ENCODE results near the gene NFATC3. TPM values are rescaled to one million over a fixed set of nuclear protein-coding genes. Genes with fewer than 3 reads are reported as not detected.

The NFATC3 gene
- total RNA-seq, 1 donor from 2014 or later: 15.2 TPM

- H3K36me3 ChIP-seq (ENCODE audit: control insufficient read depth, insufficient read depth, low read length): peaks cover 4% of the 10 kb centered on the region
- H3K27me3 ChIP-seq (ENCODE audit: control insufficient read depth, insufficient read depth, low read length): no peaks in the 10 kb centered on the region
- no peak for DNase-seq (ENCODE audit: low read depth)
- H3K4me3 ChIP-seq (ENCODE audit: low read depth, low read length): no peak overlapping the region
- no peak for TF ChIP-seq CTCF (IDR thresholded peaks at IDR 0.05; ENCODE audit: insufficient read depth, low read length, poor library complexity, severe bottlenecking)
Observed at GRCh38 chr16:68231384-68232136, 146.4 kb downstream of the NFATC3 start.

GRCh38 chr16:68232335-68232734, 147.2 kb downstream of the NFATC3 start:
- DNase-seq (ENCODE audit: low read depth): no peak
- Histone ChIP-seq H3K4me3 (ENCODE audit: low read depth, low read length) (no peak overlapping the region), H3K36me3 (ENCODE audit: control insufficient read depth, insufficient read depth, low read length) (peaks cover 4% of the 10 kb centered on the region), H3K27me3 (ENCODE audit: control insufficient read depth, insufficient read depth, low read length) (no peaks in the 10 kb centered on the region)
- no peak for TF ChIP-seq CTCF (IDR thresholded peaks at IDR 0.05; ENCODE audit: insufficient read depth, low read length, poor library complexity, severe bottlenecking)

- no peak for DNase-seq (ENCODE audit: low read depth)
- peaks cover 4% of the 10 kb centered on the region for H3K36me3 ChIP-seq (ENCODE audit: control insufficient read depth, insufficient read depth, low read length)
- TF ChIP-seq CTCF (IDR thresholded peaks at IDR 0.05; ENCODE audit: insufficient read depth, low read length, poor library complexity, severe bottlenecking): no peak
- no peak overlapping the region for H3K4me3 ChIP-seq (ENCODE audit: low read depth, low read length)
- no peaks in the 10 kb centered on the region for H3K27me3 ChIP-seq (ENCODE audit: control insufficient read depth, insufficient read depth, low read length)
Observed at GRCh38 chr16:68233085-68233834, 148.1 kb downstream of the NFATC3 start.

- TF ChIP-seq CTCF (IDR thresholded peaks at IDR 0.05; ENCODE audit: insufficient read depth, low read length, poor library complexity, severe bottlenecking): no peak
- no peak for DNase-seq (ENCODE audit: low read depth)
- peaks cover 4% of the 10 kb centered on the region for H3K36me3 ChIP-seq (ENCODE audit: control insufficient read depth, insufficient read depth, low read length)
- H3K27me3 ChIP-seq (ENCODE audit: control insufficient read depth, insufficient read depth, low read length): no peaks in the 10 kb centered on the region
- no peak overlapping the region for H3K4me3 ChIP-seq (ENCODE audit: low read depth, low read length)
Observed at GRCh38 chr16:68233835-68234187, 148.6 kb downstream of the NFATC3 start.

- Histone ChIP-seq H3K4me3 (ENCODE audit: low read depth, low read length) (peak overlapping the region; percentile 53), H3K36me3 (ENCODE audit: control insufficient read depth, insufficient read depth, low read length) (peaks cover 4% of the 10 kb centered on the region), H3K27me3 (ENCODE audit: control insufficient read depth, insufficient read depth, low read length) (no peaks in the 10 kb centered on the region)
- no peak for TF ChIP-seq CTCF (IDR thresholded peaks at IDR 0.05; ENCODE audit: insufficient read depth, low read length, poor library complexity, severe bottlenecking)
- DNase-seq (ENCODE audit: low read depth): no peak
Observed at GRCh38 chr16:68234188-68235107, 149.3 kb downstream of the NFATC3 start.

Measured in kidney epithelial cell (primary cell).